ENCODE results near the gene OPA3. TPM values are rescaled to one million over a fixed set of nuclear protein-coding genes. Genes with fewer than 3 reads are reported as not detected.

Gene OPA3
- total RNA-seq, 1 donor from 2014 or later = 1.6 TPM

DNA sequence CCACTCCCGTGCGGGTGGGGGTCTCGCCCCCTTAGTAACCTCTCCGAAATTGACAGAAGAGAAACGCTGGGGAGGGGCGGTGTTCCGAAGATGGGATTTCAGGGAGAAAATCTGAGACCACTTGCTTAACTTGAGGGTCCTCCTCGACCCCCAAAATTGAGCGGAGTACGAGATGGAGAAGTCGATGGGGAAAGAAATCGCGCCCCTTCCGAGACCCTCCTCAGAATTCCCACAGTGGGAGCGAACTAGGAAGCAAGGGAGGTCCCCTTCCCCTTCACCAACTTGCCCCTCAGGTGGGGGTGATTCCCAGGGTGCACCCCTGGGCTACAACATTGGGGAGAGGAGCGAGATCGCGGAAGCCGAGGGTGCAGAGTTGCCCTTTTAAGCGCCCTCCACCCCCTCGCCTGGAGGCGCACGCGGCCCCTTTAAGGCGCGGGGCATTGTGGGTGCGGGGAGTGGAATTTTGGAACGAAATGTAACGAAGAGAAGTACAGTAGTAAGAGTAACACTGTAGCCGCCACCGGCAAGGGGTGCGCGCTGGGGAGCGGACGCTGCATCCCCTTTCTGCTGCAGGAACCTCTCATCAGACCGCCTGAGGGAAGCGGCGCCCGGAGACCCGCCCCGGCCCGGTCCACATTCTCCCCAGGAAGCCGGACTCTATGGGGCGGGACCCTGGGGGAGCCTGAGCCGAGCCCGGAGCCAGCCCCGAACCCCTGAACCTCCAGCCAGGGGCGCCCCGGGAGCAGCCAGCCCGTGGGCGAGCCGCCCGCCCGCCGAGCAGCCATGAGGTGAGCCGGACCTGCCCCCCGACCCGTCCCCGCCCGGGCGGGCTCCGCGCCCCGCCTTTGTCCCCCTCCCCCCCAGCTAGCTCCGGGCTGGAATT, 77.4 kb downstream of the OPA3 start, which contains the start of gene VASP:
Gene VASP (plus strand): TSS at position 491 of the 883 bp plus-strand sequence. CDS start 293 bp downstream, at position 784.
- peak; percentile 80 to 89 for DNase-seq (ENCODE audit: low spot score in 2 of 2)
- no peak for FAIRE-seq

DNA sequence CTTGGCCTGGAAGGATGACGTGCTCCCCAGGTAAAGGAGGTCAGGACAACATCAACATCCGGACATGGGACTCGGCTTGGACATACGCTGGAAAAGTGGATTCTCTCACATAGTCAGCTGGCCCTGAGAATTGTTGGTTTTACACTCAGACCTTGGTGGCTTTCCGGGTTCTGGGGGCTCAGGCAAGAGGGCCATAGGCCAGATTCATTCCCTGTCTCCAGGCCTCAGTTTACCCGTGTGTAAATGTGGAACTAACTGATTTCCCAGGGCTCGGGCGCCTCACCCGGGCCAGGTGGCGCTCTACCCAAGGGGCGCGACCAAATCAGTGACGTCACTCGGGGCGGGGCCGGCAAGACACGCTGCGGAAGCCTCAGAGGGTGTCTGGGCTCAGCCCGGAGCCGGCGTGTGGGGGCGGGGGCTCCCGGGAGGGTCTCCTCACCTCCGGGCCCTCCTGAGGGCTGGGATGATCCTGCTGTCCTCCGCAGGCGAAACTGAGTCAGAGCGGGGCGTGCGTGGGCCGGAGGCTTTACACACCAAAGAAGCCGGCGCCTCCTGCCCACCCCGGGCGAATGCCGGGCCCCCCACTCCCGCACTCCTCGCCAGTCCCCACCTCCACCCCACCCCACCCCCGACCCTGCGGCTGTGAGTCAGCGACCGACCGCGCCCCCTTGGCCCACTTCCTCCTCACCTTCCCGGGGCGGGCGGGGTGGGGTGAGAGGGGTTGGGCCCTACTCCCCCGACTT, 78.2 kb downstream of the OPA3 start:
- FAIRE-seq (no peak), DNase-seq (ENCODE audit: low spot score in 2 of 2) (peak; percentile 92 to 93)

- DNase-seq (ENCODE audit: low spot score in 2 of 2) (no peak), FAIRE-seq (no peak)
Observed at GRCh38 chr19:45505996-45506245, 78.7 kb downstream of the OPA3 start.

DNA sequence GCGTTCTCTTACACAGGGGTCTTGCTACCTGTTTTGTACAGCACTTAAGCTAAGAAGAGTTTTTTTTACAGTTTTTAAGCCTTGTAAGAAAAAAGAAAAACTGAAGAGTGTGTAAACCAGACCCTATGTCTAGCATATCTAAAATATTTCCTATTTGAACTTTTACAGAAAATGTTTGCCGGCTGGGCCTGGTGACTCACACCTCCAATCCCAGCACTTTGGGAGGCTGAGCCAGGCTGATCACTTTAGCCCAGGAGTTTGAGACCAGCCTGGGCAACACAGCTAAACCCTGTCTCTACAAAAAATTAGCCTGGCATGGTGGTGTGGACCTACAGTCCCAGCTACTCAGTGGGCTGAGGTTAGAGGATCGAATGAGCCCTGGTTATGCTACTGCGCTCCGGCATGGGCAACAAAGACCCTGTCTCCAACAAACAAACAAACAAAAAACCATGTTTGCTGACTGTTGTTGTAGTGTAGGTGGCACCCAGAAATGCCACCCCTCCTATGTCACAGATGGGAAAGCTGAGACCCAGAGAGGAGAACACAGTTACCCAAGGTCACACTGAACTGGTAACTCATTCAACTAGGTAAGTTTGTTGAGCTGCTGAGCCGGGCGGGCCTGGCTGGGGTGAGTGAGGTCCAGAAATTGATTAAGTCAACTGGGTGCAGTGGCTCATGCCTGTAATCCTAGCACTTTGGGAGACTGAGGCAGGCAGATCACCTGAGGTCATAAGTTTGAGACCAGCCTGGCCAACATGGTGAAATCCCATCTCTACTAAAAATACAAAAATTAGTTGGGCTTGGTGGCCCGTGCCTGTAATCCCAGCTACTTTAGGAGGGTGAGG, 79.2 kb downstream of the OPA3 start:
- no peak for FAIRE-seq
- DNase-seq (ENCODE audit: low spot score in 2 of 2) = no peak

GRCh38 chr19:45503909-45504308, 80.7 kb downstream of the OPA3 start:
- DNase-seq (ENCODE audit: low spot score in 2 of 2) (no peak), FAIRE-seq (no peak)

- DNase-seq (ENCODE audit: low spot score in 2 of 2) = no peak
- no peak for FAIRE-seq
Observed at GRCh38 chr19:45502111-45502510, 82.5 kb downstream of the OPA3 start.

- FAIRE-seq = no peak
- DNase-seq (ENCODE audit: low spot score in 2 of 2) = no peak
Observed at GRCh38 chr19:45501730-45502014, 82.9 kb downstream of the OPA3 start.

DNA sequence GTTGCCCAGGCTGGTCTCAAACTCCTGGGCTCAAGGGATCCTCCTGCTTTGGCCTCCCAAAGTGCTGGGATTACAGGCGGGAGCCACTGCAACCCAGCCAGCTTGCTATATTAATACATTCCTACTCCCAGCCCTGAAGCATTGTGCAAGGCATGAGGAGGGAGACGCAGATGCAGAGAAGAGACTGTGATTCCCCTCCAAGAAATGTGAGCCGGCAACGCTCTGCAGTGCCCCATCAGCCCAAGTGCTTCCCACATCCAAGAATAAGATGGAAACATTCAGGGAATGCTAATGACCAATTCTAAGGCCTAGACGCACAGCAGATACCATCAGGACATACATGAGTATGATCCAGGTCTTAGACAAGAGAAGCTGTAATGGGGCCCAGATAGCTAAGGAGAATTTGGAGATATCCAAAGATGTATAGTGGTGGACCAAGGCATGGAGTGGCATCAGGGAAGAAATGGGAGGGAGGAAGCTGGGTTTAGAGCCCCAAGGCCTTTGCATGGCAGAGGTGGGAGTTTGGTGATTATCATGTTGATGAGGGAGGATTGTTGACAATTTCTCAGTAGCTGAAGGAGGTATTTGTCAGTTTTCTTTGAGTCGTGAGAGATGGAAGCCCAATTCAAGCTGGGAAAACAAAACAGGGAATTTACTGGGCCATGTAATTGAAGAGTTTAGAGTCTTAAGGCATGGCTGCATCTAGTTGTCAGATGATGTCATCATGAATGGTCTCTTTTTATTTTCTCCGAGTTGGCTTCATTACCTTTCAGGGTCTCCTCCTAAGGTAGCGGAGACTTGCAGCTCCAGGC, 83.5 kb downstream of the OPA3 start:
- FAIRE-seq = no peak
- DNase-seq (ENCODE audit: low spot score in 2 of 2) = no peak

- peak in 1 of 2 donors; percentile 27 for DNase-seq (ENCODE audit: low spot score in 2 of 2)
- FAIRE-seq = no peak
Observed at GRCh38 chr19:45499196-45500180, 85.1 kb downstream of the OPA3 start.

DNA sequence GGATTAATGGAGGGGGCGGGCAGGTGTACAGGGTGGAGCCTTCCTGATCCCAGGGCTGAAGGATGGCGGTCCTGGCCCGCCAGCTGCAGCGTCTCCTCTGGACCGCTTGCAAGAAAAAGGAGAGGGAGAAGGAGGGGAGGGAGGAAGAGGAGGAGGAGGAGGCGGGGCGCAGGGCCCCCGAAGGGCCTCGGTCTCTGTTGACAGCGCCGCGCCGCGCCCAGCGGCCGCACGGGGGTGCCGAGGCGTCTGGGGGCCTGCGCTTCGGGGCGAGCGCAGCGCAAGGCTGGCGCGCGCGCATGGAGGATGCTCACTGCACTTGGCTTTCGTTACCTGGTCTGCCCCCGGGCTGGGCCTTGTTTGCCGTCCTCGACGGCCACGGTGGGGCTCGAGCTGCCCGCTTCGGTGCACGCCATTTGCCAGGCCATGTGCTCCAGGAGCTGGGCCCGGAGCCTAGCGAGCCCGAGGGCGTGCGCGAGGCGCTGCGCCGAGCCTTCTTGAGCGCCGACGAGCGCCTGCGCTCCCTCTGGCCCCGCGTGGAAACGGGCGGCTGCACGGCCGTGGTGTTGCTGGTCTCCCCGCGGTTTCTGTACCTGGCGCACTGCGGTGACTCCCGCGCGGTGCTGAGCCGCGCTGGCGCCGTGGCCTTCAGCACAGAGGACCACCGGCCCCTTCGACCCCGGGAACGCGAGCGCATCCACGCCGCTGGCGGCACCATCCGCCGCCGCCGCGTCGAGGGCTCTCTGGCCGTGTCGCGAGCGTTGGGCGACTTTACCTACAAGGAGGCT, 86.0 kb downstream of the OPA3 start, which contains the start of gene PPM1N:
Gene PPM1N (plus strand): TSS at position 33 of the 785 bp plus-strand sequence. CDS start 30 bp downstream, at position 63.
- no peak for FAIRE-seq

GRCh38 chr19:45497791-45498190, 86.8 kb downstream of the OPA3 start:
- no peak for FAIRE-seq

More for the DNA sequence above, 86.0 kb downstream of the OPA3 start, which contains the start of gene PPM1N:
- DNase-seq (ENCODE audit: low spot score in 2 of 2) = peak; percentile 37 to 50

GRCh38 chr19:45496349-45496953, 88.2 kb downstream of the OPA3 start:
- FAIRE-seq = no peak
- DNase-seq (ENCODE audit: low spot score in 2 of 2) = peak in 1 of 2 donors; percentile 55

More at GRCh38 chr19:45497791-45498190, 86.8 kb downstream of the OPA3 start:
- DNase-seq (ENCODE audit: low spot score in 2 of 2) = no peak

DNA sequence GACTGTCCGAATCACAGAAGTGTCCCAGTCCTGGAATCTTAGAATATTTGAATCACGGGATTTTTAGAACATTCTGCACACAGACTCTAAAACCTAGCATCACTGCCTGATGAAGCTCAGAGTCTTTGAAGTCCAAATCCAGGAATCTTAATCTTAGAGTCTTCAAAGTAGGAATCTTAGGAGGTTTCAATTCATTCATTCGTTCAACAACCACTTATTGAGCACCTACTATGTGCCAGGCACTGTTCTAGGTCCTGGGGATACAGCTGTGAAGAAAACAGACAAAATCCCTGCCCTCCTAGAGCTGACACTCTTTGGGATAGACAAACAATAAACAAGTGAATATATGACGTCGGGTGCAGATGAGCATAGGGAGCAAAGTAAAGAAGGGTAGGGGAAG, 89.4 kb downstream of the OPA3 start:
- DNase-seq (ENCODE audit: low spot score in 2 of 2) (no peak), FAIRE-seq (no peak)

DNA sequence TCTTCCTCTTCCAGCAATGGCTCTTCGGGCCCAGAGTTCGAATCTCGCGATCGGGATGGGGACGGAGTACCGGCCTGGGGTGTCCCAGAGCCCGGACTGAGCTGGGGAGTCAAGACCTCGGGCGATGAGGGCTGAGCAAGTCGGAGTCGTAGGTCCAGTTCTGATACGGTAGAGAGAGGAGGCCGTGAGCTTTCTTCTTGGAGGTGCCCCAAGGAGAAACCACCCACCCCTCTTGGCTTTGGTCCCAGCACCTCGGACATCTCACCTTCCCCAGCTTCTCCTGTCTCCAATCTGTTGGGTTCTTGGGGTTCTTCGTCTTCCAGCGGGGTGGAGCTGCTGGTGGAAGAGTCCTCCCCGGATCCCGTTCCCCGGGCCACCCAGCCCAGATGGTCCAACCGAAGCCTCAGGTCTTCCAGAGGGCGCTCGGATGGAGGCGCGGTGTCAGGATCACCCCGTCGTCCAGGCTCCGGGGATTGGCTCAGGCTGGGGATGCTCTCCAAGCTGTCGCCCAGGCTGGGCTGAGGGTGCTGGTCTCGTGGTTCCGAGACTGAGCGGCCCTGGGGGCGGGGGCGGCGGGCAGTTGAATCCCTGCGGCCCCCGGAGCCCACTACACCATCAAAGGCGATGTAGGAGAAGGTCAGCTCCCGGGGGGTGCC, 90.2 kb downstream of the OPA3 start:
- no peak for FAIRE-seq
- no peak for DNase-seq (ENCODE audit: low spot score in 2 of 2)

DNA sequence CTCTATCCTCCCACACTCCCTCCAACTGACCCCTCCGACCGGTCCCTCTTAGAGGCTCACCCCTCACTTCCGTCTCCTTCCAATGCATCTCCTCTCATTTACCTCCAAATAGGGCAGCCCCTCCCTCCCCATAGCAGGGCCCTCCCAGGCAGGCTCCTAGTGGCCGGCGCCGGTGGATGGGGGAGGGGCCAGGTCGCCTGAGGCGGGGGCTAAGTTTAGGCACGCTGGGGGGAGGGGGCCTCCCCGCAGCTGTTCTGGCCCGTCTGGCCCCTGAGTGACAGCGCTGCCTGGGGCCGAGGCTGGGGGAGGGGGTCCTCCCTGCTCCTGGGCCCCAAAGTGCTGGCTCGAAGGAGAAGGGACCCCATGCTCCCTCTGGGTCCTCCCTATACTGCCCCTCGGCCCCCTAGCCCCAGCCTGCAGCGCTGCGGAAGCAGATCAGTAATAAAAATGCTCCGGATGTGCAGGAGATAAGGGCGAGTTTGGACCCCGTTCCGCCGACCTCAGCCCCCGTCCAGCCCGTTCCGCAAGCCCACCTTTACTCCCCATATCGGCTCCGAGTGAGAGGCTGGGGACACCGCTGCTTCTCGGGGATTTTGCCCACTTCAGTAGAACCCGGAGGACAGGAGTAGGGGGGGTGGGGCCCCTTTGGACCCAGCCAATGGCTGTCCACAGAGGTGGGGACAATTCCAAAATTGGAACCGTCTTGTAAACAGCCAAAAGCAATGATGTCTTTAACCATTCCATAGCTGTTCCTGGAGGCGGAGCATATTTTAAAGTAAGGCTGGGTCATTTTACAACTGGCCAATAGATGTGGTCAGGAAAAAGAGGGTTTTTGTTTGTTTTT, 91.8 kb downstream of the OPA3 start:
- DNase-seq (ENCODE audit: low spot score in 2 of 2) (peak in 1 of 2 donors; percentile 70), FAIRE-seq (no peak)

GRCh38 chr19:45492137-45492626, 92.4 kb downstream of the OPA3 start:
- FAIRE-seq = no peak

More at GRCh38 chr19:45492137-45492626, 92.4 kb downstream of the OPA3 start:
- DNase-seq (ENCODE audit: low spot score in 2 of 2) = no peak
